ENCODE results near the gene ITPR3. TPM values are rescaled to one million over a fixed set of nuclear protein-coding genes. Genes with fewer than 3 reads are reported as not detected.
A peak's percentile ranks its signal among the peaks of the same experiment; 100 is the strongest.

Gene ITPR3
- total RNA-seq, 1 donor from 2014 or later = 74.7 TPM

DNA sequence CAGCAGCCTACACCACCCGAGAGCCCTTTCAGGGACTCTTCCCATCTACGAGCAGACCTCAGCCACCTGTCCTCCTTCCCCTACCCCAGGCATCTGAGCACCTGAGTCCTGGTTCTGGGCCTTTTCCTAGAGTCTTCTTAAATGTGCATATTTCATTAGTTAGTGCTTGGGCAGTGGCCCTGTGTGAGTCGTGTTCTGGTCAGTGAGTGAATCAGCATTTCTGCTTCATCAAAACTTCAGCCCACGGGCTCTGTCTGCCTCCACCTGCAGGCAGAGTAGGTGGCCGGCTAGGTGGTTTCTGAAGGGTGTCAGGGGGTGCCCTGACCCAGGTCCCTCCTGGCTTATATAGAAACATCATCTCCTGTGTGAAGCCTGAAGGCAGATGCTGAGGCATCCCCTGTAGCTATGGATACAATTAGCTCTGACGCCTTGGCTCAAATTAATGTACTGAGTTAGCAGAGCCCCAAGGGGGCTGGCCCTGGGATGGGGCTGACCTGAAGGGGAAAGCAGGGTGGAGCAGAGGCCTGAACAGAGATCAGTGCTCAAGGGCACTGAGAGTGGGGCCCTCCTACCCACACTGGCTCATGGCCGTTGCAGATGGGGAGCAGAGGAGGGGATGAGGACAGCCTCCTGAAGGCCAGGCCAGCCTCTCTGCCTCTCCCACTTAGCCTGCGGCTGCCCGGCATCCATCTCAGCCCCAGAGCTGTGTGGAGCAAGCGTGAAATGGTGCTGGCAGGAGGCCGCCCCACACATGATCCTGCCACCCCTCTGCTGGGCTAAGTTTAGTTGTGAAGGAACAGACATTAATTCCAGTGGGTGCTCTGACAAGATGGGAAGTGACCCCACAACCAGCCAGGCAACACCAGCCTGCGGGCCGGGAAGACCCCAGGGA lies 111.9 kb downstream of the ITPR3 start:
- intact Hi-C loops (cut with DNase I) = no loop called here
- peak; percentile 20 for DNase-seq
- Histone ChIP-seq H3K9me3 (no peaks in the 10 kb centered on the region), H3K27me3 (ENCODE audit: low read depth) (no peaks in the 10 kb centered on the region), H3K4me3 (no peak overlapping the region), H3K27ac (no peak overlapping the region), H3K36me3 (peaks cover 6% of the 10 kb centered on the region), H3K4me1 (no peaks in the 10 kb centered on the region)
- TF ChIP-seq, protein P1, sequence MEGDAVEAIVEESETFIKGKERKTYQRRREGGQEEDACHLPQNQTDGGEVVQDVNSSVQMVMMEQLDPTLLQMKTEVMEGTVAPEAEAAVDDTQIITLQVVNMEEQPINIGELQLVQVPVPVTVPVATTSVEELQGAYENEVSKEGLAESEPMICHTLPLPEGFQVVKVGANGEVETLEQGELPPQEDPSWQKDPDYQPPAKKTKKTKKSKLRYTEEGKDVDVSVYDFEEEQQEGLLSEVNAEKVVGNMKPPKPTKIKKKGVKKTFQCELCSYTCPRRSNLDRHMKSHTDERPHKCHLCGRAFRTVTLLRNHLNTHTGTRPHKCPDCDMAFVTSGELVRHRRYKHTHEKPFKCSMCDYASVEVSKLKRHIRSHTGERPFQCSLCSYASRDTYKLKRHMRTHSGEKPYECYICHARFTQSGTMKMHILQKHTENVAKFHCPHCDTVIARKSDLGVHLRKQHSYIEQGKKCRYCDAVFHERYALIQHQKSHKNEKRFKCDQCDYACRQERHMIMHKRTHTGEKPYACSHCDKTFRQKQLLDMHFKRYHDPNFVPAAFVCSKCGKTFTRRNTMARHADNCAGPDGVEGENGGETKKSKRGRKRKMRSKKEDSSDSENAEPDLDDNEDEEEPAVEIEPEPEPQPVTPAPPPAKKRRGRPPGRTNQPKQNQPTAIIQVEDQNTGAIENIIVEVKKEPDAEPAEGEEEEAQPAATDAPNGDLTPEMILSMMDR (IDR thresholded peaks at IDR 0.05) = no peak
- ATAC-seq = no peak

DNA sequence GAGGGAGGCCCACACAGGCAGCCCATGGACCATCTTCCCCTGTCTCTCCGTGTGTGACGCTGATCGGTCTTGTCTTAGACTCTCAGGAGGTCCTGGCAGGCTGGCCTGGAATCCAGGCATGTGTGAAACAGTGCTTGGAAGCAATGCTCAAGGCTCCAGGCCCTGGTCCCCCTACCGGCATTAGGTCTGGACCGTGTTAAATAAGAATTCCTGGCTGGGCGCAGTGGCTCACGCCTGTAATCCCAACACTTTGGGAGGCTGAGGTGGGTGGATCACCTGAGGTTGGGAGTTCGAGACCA lies 112.5 kb downstream of the ITPR3 start:
- peaks cover 6% of the 10 kb centered on the region for H3K36me3 ChIP-seq
- H3K9me3 ChIP-seq = no peaks in the 10 kb centered on the region
- no peaks in the 10 kb centered on the region for H3K4me1 ChIP-seq
- H3K27ac ChIP-seq = no peak overlapping the region
- intact Hi-C loops (cut with DNase I) = no loop called here
- H3K4me3 ChIP-seq = no peak overlapping the region
- ATAC-seq (no peak), DNase-seq (peak; percentile 35)
- H3K27me3 ChIP-seq (ENCODE audit: low read depth) = no peaks in the 10 kb centered on the region
- TF ChIP-seq, protein P1 (IDR thresholded peaks at IDR 0.05) = no peak

DNA sequence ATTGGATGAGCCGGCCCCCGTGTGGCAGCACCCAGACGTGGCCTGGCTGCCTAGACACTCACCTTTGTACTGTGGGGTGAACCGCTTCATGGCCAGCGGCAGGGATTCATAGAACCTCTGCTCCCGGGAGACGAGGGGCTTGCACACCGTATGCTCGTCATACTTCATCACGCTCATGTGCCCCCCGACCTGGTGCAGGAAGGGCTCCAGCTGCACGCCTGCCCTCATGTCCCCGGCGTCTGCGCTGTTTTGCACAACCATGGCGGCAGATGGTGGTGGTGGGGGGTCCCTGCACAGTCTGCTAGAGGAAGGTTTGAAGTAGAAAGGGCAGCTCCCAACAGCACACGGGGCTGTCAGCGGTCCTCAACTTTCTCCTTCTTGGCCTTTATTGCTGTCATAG lies 114.1 kb downstream of the ITPR3 start:
- Histone ChIP-seq H3K27ac (no peak overlapping the region), H3K9me3 (no peaks in the 10 kb centered on the region), H3K4me1 (no peaks in the 10 kb centered on the region), H3K4me3 (no peak overlapping the region), H3K36me3 (peaks cover 6% of the 10 kb centered on the region), H3K27me3 (ENCODE audit: low read depth) (no peaks in the 10 kb centered on the region)
- DNase-seq (no peak), ATAC-seq (no peak)
- intact Hi-C loops (cut with DNase I) = no loop called here
- TF ChIP-seq, protein P1 (IDR thresholded peaks at IDR 0.05) = no peak

DNA sequence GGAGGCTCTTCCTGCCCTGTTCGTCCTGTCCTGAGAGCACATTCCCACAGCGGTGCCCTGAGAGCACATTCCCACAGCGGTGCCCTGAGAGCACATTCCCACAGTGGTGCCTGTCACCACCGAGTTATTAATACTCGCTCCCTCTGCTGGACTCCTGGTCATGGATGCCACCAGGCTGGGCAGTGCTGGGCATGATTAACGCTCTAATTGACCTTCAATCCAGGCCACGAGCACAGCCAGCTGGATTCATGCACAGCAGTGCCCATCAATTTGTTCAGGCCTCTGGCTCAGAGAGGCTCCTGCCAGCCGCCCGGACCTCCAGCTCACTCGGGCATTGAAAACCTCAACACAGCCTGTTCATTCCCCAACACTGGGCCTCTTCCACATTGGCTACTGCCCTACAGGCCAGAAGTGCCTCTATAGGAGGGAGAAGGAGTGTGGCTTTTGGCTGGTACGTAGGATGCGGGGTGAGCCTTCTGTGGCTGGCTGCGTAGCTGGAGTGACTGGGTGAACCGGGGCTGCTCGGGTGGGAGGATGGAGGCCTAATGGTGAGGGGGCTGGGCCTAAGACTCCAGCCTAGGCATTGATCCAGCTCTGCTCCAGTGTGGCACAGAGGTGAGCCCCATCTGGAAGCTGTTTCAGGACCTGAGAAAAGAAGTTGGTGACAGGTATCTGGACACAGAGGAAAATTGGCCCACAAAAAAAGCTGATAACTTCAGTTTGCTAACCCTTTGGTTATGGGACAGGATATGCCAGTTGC lies 116.3 kb downstream of the ITPR3 start:
- TF ChIP-seq, protein P1 (IDR thresholded peaks at IDR 0.05) = no peak
- intact Hi-C loops (cut with DNase I) = no loop called here
- H3K9me3 ChIP-seq = no peaks in the 10 kb centered on the region
- peaks cover 6% of the 10 kb centered on the region for H3K36me3 ChIP-seq
- DNase-seq (no peak), ATAC-seq (no peak)
- H3K4me3 ChIP-seq = no peak overlapping the region
- no peak overlapping the region for H3K27ac ChIP-seq
- H3K27me3 ChIP-seq (ENCODE audit: low read depth) = no peaks in the 10 kb centered on the region
- no peaks in the 10 kb centered on the region for H3K4me1 ChIP-seq

DNA sequence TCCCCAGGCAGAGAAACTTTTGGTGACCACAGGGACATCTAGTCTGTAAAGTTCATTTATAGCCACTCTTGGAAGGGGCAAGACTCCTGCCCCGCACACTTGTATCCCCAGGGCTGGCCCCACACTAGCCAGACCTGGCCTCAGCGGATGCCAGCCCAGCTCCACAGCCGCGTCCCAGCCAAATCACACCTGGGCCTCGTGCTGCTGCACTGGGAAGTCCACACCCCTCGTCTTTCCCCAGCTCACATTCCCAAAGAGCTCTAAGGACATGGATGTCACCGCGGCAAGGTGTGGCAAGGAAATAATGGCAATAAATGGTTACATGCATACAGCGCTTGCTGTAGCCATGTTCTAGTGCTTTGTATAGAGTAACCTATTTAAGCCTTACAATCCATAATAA lies 117.0 kb downstream of the ITPR3 start:
- no peak for DNase-seq
- H3K9me3 ChIP-seq = no peaks in the 10 kb centered on the region
- ATAC-seq = no peak
- TF ChIP-seq, protein P1 (IDR thresholded peaks at IDR 0.05) = no peak
- H3K27me3 ChIP-seq (ENCODE audit: low read depth) = no peaks in the 10 kb centered on the region
- peaks cover 3% of the 10 kb centered on the region for H3K36me3 ChIP-seq
- no peak overlapping the region for H3K4me3 ChIP-seq
- intact Hi-C loops (cut with DNase I) = no loop called here
- no peak overlapping the region for H3K27ac ChIP-seq
- H3K4me1 ChIP-seq = no peaks in the 10 kb centered on the region

All from lower lobe of right lung (tissue), 2 donors.